T47D (cell line): ENCODE measurements around the gene NEIL1.
"Not testable (repeated sequence)": the region's sequence is repeated elsewhere in the genome, so short reads cannot be mapped to it uniquely, and the experiment has no call there.

Experiments
- DNase-seq, 2 experiments: peaks; one replicate each; pipeline versions ENCODE4 v3.0.0 to v3.0.0-alpha.2; 2011 to 2012; ENCODE audit warnings: low read depth in 1 of 2, low spot score in 1 of 2
- JUND ChIP-seq: IDR thresholded peaks from 2 replicates; pipeline ENCODE4 v1.6.1; 2012; ENCODE audit warnings: low read depth
- in situ Hi-C: cut with HindIII; loops from 2 replicates; pipeline ENCODE4 v1.10.0; 2016; ENCODE audit warnings: low sequenced_read_pairs, low pct_unique_long_range_greater_than_20kb

NEIL1 gene

DNA sequence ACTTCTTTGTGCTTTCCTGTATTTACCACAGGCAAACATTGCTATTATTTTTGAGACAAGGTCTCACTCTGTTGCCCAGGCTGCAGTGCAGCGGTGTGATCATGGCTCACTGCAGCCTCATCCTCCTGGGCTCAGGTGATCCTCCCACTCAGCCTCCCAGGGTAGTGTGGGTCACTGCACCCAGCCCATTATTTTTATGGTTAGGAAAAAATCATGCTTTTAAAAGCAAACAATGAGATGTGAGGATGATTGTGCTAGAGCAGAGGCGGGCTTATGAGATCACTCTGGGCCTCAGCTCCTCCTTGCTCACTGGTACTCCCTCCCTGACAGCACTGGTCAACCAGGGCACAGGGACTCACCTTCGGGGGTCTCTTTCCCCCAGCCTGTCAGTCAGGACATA, 19.3 kb downstream of the NEIL1 start:
- TF ChIP-seq JUND: no peak
- in situ Hi-C loops: no loop called here
- no peak for DNase-seq

DNA sequence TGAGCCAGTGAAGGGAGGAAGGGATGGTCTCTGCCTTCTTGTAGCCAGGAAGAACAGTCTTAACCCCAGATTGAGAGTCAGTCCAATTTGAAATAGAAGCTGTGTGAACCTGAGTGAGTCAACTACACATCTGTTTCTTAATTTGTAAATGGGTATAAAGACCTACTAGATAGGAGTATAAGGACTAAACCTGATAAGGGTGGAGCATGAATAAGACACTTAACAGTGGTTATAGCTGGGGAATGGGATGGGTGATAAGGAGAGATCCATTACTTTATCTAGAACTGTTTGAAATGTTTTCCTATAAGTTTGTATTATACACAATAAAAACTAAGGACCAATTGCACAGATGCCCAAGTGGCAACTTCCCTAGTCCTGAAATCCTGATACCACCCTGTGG, 20.2 kb downstream of the NEIL1 start:
- in situ Hi-C loops: no loop called here
- TF ChIP-seq JUND: no peak
- no peak for DNase-seq

GRCh38 chr15:75367406-75367912, 20.6 kb downstream of the NEIL1 start:
- in situ Hi-C loops: no loop called here
- no peak for TF ChIP-seq JUND
- DNase-seq: no peak

GRCh38 chr15:75367913-75368688, 21.3 kb downstream of the NEIL1 start, which contains the start of gene MAN2C1:
Gene MAN2C1, minus strand, starts transcription at chr15:75368607. Its CDS starts 24 bp downstream, at chr15:75368583.
- in situ Hi-C loops: no loop called here
- no peak for TF ChIP-seq JUND

DNA sequence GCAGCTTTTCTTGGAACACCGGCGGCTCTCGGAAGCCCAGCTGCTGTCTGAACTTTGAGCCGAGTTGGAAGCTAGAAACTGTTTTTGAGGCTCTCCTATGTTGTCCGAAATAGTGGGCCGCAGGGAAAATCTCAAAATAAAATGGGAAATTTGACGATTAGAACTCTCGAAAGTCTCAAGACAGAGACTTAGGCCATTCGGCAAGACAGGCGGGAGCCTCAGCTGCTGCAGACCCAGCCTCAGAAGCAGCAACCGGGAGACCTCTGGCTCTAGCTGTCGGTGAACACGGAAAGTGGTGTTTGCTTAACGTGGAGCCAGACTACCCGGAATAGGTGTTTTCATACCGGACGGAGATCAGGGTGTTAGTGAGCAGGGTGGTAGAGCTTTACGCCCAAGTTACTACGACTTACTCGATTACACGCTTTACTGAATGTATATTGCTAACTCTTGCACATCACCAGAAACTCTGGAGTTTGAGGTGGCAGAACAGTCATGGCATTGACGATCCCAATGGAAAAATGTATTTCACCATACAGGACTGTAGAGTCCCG, 21.9 kb downstream of the NEIL1 start:
- no peak for TF ChIP-seq JUND
- in situ Hi-C loops: no loop called here
- DNase-seq: peak in 1 of 2 experiments; percentile 24

More at GRCh38 chr15:75367913-75368688, 21.3 kb downstream of the NEIL1 start, which contains the start of gene MAN2C1:
- peak; percentile 87 to 98 for DNase-seq

DNA sequence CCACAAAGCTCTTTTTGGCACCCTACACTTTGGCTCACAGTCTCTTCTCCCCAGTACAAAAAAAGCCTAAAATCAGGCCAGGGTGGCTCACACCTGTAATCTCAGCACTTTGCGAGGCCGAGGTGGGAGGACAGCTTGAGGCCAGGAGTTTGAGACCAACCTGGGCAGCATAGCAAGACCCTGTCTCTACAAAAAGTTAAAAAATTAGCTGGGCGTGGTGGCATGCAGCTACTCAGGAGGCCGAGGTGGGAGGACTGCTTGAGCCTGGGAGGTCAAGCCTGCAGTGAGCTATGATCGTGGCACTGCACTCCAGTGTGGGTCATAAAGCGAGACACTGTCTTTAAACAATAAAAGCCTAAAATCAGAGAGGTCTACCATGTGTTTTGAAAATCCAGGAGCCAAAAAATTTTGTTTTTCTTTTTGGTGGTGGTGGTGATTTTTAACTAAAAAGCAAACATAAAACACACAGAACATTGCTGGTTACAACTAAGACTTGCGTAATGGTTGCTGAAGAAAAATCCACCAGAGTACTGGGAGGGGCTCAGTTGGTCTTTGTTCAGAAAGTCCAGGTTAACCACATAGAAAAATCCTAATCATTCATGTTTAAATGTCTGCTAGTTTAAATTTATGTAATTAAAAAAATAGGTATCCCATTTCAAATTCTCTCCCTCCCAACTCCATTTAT, 23.2 kb downstream of the NEIL1 start:
- TF ChIP-seq JUND: no peak
- no peak for DNase-seq
- in situ Hi-C loops: no loop called here

DNA sequence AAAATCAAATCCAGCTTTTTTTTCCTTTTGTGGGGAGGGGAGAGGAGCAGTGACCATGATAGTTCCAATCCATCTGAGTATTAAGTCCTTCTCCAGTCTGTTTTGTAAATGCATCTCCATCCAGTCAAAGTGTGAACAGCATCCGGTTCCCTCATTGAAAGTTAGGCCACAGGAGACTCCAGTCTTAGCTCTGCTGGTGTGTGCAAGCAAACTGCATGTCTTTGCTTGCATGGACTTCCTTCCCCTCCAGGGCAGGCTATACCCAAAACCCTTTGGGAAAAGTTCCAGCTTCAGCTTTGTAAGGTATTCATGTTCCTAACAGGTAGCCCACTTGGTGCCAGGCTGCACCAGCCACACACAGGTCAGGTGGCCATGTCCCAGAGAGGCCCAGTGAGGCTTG, 24.6 kb downstream of the NEIL1 start:
- no peak for DNase-seq
- TF ChIP-seq JUND: no peak
- in situ Hi-C loops: no loop called here

- in situ Hi-C loops: no loop called here
- TF ChIP-seq JUND: no peak
- DNase-seq: no peak
Observed at GRCh38 chr15:75371901-75372688, 25.3 kb downstream of the NEIL1 start.

DNA sequence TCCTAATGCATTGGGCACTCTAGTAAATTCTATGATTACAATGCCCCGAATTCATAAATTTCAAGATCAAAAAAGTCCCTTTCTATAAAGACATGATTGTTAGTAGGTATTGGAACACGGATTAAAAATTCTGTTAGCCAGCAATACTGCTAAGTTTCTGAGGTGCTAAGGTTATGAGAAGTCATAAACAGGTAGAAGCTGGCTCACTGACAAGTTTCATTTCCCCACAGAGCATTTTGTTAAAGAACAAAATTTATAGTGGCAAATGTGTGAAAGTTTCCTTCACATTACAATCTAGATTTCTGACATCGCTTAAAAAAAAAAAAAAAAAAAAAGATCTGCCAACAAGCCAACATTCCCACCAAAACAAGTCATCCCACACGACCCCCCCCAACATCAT, 33.9 kb downstream of the NEIL1 start:
- no peak for DNase-seq
- no peak for TF ChIP-seq JUND
- in situ Hi-C loops: no loop called here

GRCh38 chr15:75383986-75384385, 37.1 kb downstream of the NEIL1 start:
- in situ Hi-C loops, DNase-seq: not testable (repeated sequence)

DNA sequence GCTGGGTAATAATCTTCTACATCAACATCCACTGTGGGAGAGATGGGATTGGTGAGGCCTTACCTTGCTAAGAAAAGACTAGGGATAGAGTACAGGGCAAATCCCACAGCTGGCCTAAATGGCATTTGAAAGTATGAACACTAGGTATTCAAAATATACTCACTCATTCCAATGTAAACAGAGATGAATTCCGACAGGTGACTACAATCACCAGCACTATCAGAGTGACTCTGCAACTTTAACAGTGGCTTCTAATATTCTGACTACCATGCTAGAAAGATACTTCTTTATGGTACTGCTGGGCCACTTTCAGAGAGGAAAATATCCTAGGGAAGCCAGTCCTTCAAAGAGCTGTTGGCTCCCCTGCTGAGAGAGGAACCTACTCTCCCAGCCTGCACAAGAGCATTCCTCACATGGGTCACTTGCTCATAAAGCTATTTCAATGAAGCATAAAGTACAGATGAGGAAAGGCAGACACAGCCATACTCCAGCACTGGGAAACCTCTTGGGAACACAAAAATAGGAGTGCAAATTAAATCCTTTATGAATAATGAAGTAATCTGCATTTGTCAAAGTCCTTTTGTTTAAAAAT, 43.0 kb downstream of the NEIL1 start:
- peak in 1 of 2 experiments; percentile 43 for DNase-seq
- no peak for TF ChIP-seq JUND
- in situ Hi-C loops: no loop called here

- TF ChIP-seq JUND: no peak
- DNase-seq: no peak
- in situ Hi-C loops: no loop called here
Observed at GRCh38 chr15:75397494-75397893, 50.7 kb downstream of the NEIL1 start.
